ENCODE measurements around the gene GAMT.

The GAMT gene

DNA sequence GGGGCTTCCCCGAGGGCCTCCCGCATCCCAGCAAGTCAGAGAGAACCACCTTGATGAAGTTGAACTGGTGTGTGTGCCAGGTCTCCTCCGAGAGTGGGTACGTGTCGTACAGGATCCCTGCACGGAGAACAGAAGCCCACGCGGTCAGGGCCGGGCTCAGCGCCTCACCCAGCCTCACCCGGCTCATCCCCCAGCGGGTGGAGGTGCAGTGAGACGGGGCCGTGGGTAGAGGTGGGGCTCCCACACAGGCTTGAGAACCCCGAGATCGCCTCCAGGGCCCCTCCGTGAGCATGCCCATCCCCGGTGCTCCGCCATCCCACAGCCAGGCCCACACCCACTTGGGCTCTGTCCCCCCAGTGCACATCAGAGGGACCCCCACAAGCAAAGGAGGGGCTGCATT is 2.3 kb downstream of the GAMT start:
- no peak for DNase-seq

DNA sequence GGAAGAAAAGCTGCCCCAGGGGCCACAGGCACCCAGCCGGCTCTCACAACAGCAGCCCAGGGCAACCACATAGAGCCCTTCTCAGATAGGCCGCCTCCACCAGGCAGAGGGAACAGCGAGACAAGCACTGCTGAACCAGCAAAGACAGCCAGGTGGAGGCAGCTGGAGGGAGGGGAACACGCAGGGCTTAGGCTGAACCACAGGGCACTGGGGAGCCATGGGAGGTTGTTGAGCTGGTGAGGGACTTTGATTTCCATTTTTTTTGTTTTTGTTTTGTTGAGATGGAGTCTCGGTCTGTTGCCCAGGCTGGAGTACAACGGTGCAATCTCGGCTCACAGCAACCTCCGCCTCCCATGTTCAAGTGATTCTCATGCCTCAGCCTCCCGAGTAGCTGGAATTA is 3.5 kb downstream of the GAMT start:
- no peak for DNase-seq

DNA sequence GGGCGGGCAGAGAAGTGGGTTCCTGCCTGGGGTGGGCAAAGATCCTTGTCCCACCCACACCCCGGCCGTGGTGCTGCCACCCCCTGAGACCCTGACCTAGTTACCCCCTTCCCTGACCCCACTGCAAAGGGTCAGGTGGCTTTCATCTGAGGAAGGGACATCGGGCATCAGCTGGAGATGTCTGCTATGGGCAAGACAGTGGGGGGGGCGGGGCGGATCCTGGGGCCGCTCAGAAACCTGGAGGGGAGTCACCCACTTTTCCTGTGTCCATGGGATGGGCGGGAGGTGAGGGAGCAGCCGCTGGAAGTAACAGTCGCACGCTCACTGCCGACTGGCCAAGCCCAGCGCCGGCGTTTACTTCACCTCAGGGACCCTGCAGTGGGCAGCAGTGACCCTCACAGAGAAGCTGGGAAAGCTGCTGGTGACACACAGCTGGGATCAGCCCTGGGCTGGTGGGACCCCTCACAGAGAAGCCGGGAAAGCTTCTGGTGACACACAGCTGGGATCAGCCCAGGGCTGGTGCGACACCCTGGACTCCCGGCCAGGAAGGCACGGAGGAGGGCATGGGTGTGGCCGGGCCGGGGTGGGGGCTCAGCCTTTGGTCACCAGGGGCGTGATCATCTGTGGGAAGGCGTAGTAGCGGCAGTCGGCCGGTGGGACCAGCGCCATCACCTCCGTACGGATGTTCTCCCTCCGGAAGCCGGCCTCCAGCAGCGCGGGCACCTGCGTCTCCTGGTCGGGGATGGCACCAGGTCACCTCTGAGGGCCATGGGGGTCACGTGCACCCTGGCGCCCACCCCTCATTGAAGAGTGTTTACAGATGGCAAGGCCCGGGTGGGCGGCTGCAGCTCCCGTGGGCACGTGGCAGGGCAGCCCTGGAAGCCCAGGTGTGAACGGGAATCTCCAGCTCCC is 4.3 kb downstream of the GAMT start:
- no peak for DNase-seq

DNA sequence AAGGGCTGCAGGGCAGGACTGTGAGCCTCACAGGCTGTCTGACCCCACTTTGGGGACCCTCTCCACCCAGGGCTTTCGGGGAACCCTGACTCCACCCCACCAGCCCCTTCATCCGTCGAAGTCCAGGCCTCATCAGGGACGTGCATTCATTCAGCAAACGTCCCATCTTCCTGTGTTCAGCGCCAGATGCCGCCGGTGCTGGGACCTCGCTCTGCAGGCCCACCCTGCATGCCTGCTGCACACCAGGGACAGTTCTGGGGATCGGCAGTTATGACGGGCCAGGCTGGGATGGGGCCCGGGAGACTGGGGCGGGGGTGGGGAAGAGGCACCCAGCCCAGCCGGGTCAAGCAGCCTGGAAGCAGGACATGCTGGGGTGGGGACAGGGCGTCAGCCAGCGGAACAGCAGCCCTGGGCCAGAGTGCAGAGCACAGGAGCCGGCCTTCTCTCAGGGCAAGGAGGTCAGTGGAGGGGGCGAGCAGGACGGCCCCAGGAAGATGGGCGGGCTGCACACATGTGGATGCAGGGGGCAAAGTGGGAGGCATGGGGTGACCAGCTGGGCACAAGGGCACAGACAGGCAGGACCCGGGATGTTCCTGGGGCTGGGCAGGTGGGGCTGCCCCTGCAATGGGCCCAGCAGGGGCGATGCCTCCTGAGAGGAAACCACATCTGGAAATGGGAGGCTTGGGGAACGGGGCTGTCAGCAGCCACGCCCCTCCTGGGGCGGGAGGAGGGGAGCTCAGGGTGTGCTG is 5.1 kb downstream of the GAMT start:
- no peak for DNase-seq

DNA sequence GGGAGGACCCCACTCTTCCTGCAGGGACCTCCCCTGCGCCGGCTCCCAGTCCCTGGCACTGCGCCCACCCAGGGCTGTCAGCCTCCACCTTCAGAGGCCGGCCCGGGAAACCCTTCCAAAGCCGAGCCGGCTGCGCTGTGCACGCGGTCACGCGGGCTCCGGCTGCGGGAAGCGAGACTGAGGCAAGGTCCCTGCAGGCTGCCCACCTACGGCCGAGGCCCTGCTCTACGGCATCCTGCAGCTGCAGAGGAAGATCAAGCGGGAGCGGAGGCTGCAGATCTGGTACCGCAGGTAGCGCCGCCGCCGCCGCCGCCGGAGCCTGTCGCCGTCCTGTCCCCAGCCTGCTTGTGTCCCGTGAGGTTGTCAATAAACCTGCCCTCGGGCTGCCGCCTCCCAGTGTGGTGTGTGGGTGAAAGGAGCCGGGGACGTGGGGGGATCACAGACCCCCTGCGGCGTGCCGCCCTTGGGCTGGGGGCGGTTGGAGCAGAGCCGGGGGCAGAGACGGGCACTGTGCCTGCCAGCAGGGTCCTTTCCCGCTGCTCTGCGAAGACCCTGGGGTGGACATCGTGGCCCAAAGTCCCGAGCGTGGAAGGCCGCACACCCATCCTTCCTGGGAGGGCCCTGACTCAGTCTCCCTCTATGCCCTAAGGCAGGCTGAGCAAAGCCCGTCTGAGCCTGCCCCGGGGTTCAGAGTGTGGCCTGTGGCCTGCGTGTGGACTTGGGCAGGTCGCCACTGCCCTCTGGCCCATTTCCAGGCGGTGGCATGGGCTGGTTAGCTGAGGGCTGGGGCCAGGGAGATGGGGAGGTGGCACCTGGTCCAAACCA is 5.9 kb downstream of the GAMT start:
- DNase-seq = no peak

DNA sequence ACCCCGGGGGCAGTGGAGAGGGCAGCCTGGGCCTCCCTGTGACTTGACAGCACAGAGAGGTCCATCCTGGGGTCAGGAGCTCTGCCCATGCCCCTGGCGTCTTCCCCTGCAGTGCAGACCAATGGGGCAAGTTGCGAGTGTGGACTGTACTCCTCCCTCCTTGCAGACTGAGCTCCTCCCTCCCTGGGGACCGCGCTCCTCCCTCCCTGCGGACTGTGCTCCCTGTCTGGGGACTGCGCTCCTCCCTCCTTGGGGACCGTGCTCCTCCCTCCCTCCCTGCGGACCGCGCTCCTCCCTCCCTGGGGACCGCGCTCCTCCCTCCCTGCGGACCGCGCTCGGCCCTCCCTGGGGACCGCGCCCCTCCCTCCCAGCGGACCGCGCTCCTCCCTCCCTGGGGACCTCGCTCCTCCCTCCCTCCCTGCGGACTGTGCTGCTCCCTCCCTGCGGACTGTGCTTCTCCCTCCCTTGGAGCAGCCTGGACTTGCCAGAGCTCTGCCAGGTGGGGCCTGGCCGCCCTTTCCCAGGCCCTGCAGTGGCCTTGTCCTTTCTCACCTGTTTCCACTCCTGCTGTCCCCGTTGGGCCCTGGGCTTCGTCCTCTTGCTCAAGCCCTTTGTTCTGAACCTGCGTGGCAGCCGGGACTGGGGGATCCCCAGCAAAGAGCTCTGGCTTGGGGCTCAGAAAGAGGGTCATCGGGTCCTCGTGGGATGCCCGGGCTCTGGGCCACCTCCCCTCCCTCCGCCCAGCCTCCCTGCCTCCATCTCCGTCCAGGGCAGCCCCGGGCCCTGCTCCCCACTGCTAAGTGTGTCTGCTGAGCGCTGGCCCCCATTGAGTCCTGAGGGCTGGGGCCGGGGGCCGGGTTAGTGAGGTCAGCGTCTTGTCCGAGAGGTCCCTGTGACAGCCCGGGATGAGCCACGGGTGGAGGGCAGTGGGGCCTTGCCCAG is 6.8 kb downstream of the GAMT start:
- DNase-seq = no peak

DNA sequence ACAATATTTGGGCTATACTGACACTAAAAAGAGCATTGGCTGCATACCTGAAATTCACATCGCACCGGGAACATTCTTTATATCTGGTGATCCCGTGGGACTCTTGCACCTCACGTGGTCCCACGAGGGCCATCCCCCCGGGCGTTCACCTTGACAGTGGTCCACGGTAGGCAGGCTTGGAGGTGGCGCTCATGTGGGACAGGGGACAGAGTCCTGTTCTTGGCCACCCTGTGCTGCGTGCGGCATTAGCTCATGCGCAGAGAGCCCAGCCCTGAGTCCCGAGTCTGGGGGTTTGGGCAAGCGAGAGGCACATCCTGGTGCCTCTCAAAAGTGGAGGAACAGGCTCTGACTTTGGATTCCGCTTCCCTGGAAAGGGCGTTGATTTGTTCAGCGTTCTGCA is 7.5 kb downstream of the GAMT start:
- DNase-seq = no peak

DNA sequence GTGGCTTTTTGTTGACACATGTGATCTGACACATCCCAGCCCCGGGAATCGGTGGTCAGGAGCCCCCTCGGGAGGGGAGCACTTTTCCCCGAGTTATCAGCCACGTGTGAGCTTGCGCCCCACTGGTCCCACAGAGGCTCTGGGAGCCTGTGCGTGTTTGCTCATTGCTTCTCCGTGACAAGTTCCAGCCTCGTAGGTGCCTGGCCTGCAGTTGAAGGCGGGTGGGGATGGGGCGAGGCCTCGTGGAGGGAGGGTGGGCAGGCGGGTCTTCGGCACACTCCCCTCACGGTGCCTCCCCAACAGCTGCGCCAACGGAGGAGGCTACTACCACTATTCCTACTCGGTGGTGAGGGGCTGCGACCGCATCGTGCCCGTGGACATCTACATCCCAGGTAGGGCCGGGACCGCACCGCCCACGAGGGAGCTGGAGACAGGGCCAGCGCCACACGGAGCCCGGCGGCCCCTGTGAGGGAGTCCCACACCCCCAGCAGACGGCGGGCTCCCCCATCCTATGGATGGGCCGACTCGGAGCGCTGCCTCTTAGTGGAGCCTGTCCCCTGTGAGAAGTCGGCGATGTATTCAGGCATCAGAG is 8.3 kb downstream of the GAMT start:
- no peak for DNase-seq

DNA sequence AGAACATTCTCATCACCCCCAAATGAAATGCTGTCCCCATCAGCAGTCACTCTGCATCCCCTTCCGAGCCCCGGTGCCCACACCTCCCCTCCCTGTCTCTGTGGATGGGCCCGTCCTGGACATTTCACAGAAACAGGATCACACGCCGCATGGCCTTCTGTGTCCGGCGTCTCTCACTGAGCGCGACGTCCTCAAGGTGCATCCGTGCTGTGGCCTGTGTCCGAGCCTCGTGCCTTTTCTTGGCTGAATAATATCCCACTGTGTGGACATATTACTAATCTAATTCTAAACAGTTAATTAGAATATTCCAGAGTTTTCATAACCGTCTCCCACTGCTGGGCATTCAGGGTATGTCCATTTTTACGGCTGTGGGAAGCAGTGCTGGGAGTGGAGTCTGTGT is 8.9 kb downstream of the GAMT start:
- no peak for DNase-seq

DNA sequence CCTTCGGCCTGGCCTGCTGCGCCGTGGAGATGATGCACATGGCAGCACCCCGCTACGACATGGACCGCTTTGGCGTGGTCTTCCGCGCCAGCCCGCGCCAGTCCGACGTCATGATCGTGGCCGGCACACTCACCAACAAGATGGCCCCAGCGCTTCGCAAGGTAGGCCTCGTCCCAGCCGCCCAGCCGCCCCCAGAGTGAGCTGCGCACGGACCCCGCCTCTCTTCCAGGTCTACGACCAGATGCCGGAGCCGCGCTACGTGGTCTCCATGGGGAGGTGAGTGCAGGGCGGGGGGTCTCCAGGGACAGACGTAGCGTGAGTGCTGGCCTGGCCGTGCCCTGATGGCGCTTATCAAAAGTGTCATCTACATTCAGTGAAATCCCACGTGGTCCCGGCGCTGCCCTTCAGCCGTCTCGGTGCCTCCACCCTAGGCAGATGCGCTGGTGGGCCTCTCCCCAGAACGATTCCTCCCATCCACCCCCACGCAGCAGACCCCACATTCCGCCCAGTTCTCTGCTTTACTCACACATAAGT is 10.4 kb downstream of the GAMT start:
- no peak for DNase-seq

DNA sequence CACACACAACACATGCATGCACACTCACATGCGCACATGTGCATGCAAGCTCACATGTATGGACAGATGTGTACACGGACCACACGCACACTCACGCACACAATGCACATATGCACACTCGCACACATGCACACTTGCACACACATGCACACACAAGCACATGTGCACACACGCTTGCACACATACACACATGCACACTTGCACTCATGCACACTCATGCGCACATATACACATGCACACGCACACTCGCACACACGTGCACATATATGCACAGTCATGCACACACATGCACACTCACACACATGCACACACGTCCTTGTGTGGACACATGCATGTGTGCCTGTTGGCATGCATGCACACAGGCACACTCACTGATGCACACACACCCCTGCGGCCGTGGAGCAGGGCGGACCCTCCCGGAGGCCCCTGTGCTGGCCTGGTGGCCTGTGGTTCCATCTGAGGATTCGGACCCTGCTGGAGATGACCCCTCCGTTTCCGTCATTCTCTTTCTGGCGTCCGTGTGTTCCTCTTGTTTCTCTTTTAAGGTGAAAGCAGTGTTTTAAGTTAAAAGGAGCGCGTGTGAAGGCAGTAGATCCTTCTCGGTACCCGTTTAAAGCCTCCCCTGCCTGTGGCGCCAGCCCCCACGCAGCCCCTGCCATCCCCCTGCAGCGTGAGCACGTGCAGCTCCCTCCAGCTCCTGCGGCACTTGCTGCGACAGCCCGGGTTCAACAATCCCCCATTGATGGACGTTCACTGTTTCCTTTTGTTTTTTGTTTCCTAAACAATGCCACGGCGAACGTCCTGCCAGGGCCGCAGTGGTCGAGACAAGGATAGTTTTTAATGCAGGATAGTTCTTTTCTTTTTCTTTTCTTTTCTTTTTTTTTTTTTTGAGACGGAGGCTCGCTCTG is 12.1 kb downstream of the GAMT start:
- no peak for DNase-seq

DNA sequence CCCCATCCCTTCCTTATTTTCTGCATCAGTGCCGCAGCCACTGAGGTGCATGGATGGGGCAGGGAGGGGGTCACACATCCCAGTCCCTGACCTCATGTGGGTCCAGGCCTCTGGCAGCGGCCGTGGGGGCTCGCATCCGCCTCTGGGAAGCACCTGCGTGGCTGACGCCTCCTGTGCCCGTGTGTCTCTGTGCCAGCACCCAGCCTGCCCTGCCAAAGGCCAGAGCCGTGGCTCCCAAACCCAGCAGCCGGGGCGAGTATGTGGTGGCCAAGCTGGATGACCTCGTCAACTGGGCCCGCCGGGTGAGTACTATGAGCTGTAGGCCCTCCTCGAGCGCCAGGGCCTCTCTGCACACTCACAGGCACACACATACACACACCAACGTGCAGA is 12.7 kb downstream of the GAMT start:
- DNase-seq = no peak

DNA sequence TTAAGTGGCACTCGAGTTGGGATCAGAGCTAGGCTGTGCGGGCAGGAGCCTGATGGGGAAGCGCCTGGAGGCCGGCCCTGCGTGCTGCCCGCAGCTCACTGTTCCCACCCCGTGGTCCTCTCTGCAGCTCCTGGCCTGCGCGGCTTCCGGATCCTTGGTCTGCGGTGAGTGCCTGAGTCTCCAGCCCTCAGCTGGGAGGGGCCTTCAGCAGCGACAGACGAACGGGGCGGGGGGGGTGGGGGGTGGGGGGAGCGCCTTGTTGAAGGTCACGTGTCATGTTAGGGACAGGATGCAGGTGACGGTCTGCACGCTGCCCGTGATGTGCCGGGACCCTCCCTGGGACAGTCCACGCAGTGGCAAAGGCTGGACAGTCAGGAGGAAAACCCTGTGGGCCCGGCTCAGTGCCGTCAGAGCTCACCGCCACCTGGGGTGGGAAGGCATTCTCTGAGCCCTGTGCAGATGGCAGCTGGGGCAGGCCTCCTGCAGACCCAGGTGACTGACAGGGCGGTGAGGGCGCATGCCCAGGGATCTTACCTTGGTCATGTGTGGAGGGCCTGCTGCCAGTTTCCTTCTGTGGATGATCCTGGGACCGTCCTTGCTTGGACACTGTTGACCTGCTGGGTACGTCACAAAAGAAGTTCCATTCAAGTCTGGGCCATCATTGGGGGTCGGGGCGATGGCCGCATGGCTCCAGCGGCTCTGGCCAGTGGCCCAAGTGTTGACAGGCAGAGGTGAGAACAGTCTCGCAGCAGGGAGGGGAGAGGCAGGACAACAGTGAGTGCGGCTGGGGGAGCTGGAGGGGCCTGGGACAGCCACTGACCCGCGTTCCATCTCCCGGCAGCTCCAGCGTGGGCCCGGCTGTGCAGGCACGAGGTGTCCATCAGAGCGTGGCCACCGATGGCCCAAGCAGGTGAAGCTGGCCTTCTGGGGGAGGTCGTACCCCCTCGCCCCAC is 13.4 kb downstream of the GAMT start:
- no peak for DNase-seq

DNA sequence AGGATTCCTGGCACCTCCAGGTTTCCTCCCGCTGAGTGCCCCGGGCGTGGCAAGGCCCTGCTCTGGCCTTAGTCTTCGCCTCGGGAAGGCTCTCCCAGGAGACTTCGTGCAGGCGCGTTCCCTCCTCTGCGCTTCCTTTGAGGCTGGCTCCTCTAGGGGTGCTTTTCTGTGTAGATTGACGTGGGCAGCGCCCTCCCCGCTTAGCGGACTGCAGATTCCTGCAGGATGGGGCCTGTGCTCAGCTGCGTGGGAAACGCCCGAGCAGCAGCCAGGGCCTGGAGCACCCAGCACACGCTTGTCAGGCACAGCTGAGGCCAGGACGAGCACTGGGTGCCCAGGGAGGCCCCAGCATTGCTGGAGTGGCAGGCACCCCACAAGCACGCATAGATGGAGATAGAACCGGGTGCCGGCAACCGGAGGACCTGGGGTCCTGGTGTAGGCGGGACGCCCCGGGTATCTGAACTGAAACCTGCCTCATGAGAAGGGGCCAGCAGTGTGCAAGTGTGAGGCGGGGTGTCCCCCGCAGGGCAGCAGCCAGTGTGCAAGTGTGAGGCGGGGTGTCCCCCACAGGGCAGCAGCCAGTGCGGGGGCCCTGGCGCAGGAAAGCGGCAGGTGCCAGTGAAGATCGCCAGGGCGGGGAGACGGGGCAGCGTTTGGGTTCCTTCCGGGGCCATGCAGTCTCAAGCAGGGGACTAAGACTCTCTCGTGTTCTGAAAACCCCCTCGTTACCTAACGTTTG is 14.2 kb downstream of the GAMT start:
- no peak for DNase-seq

DNA sequence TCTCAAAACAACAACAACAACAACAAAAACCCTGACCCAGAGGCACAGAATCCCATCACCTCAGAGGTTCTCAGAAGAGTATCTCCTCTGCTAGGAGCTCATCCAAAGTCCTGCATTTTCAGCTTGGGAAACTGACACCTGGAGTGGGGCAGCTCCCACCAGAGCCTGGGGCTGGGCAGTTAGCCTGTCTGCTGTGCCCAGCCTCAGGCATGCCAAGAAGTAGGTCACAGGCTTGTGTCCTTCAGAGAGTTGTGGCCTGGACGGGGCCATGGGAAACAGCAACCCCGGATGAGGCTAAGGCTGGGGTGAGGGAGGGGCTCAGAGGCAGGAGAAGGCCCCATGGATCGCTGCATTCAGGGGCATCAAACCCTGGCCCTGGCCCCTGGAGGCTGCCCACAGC is 15.5 kb downstream of the GAMT start:
- no peak for DNase-seq

DNA sequence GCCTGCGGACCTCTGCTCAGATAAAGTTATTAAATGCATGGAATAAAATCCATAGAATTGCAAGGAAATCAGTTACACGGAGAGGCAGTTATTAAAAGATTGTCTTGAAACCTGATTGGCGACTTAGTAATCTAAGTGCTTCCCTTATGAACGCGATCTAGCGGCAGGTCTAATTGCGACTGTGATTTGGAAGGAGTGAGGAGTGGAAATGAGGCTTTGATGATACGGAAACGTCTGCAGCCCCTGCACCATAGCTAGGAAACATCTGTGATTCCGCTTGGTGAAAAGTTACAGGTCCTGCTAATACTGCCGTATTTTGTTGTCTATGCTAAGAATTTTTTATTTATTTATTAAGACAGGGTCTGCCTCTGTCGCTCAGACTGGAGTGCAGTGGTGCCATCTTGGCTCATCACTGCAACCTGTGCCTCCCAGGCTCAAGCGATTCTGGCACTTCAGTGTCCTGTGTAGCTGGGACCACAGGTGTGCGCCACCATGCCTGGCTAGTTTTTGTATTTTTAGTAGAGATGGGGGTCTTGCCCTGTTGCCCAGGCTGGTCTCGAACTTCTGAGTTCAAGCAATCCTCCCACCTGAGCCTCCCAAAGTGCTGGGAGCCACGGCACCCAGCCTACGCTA is 16.7 kb downstream of the GAMT start:
- DNase-seq = no peak

DNA sequence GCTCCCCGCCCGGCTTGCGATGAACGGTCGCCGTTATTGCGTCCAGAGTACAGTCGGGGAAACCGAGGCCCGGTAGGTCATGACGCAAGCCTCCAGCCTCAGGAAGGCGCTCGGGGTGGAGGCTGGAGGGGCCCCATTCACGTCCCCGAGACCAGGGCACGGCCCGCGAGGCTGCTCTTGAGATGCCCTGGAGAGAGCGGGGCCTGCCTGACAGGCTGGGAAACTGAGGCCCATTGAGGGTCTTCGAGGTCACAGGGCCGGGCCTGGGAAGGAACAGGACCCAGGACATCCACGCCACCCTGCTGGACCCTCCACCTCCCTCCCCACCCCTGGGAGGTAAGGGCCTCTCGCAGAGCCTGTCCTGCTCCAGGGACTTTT is 17.3 kb downstream of the GAMT start:
- DNase-seq = no peak
